ENCODE data around the gene IGFBPL1.
A peak's percentile ranks its signal among the peaks of the same experiment; 100 is the strongest.

IGFBPL1 gene

GRCh38 chr9:38428062-38428461, 3.8 kb upstream of the IGFBPL1 start:
- H3K9me3 ChIP-seq (ENCODE audit: control insufficient read depth, low read length): no peaks in the 10 kb centered on the region
- DNase-seq (ENCODE audit: low read depth): no peak
- no peaks in the 10 kb centered on the region for H3K36me3 ChIP-seq (ENCODE audit: control insufficient read depth, insufficient read depth, low read length, severe bottlenecking)
- no peak overlapping the region for H3K4me3 ChIP-seq (ENCODE audit: low read length)
- H3K27me3 ChIP-seq (replicated peaks; ENCODE audit: control insufficient read depth, insufficient read depth, low read length): peaks cover 58% of the 10 kb centered on the region
- no peak overlapping the region for H3K9ac ChIP-seq (ENCODE audit: low read length)
- peaks cover 8% of the 10 kb centered on the region for H3K4me1 ChIP-seq (ENCODE audit: control insufficient read depth, insufficient read depth, low read length)

GRCh38 chr9:38424918-38425317, 664 bp upstream of the IGFBPL1 start:
- Histone ChIP-seq H3K9ac (ENCODE audit: low read length) (no peak overlapping the region), H3K27me3 (replicated peaks; ENCODE audit: control insufficient read depth, insufficient read depth, low read length) (peaks cover 49% of the 10 kb centered on the region), H3K4me3 (ENCODE audit: low read length) (peak overlapping the region; percentile 73), H3K36me3 (ENCODE audit: control insufficient read depth, insufficient read depth, low read length, severe bottlenecking) (no peaks in the 10 kb centered on the region), H3K4me1 (ENCODE audit: control insufficient read depth, insufficient read depth, low read length) (peaks cover 13% of the 10 kb centered on the region), H3K9me3 (ENCODE audit: control insufficient read depth, low read length) (no peaks in the 10 kb centered on the region)
- DNase-seq (ENCODE audit: low read depth): no peak

DNA sequence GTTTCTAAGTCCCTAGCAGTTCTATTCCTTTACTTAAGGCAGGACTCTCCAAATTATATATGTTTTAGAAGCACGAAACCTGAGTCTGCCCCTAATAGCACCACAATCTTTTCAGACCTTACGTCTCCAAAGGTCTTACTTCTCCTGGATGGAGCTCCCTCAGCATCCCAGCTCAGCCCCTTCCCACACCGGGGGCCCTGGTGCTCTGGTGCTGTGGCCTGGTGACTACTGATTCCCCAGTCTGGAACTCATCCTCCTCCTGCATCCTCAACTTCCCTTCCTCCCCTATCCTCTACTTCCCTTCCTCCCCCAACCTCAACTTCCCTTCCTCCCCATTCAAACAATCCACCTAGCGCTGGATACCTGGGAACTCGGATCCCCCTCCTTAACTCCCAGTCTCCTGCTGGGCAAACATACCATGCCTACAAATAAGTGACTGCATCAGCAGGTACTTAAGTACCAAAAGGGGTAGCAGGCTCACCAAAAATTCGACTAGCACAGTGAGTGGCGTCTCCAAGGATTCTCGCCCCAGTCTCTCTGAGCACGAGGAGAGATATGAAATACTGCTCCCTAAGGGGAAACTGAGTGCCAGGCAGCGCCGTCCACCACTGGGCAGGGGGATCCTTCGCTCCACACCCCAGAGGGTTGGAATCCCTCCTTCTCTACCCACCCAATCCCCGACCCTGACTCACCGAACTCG, 831 bp downstream of the IGFBPL1 start:
- DNase-seq (ENCODE audit: low read depth): no peak
- H3K4me1 ChIP-seq (ENCODE audit: control insufficient read depth, insufficient read depth, low read length): peaks cover 13% of the 10 kb centered on the region

DNA sequence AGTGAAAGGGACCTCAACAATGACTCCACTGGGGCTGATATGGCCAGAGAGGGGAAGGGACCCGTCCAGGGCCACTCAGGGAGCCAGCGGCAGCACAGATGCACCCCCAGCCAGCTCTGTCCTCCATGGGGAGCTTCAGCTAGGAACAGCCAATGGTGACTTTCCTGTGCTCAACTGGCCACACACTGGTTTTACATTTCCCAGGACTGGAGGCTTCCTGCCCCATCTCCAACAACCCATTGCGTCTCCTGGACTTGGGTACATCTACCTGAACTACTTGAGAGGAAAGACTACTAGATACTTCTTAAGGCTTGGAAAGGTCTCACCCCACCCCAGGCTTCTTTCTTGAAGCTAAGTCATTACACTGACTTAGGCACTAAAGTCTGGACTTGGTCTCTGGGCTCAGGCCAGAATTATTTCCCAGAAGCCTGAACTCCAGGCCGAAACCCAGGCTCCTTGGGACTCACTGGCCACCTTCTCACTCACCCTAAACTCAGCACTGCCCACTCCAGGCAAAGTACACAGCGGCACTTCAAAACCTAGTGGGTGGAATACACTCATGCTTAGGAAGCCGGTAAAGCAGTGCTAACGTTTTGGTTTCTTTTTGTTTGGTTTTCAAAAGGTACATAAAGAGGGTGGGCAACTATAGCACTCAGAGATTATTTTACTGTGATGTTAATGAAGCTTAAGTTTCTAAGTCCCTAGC, 1.5 kb downstream of the IGFBPL1 start:
- H3K4me1 ChIP-seq (ENCODE audit: control insufficient read depth, insufficient read depth, low read length): peaks cover 13% of the 10 kb centered on the region
- peaks cover 50% of the 10 kb centered on the region for H3K27me3 ChIP-seq (replicated peaks; ENCODE audit: control insufficient read depth, insufficient read depth, low read length)
- H3K36me3 ChIP-seq (ENCODE audit: control insufficient read depth, insufficient read depth, low read length, severe bottlenecking): no peaks in the 10 kb centered on the region
- no peaks in the 10 kb centered on the region for H3K9me3 ChIP-seq (ENCODE audit: control insufficient read depth, low read length)
- H3K4me3 ChIP-seq (ENCODE audit: low read length): no peak overlapping the region
- H3K9ac ChIP-seq (ENCODE audit: low read length): no peak overlapping the region
- DNase-seq (ENCODE audit: low read depth): no peak

More for the DNA sequence above, 831 bp downstream of the IGFBPL1 start:
- Histone ChIP-seq H3K36me3 (ENCODE audit: control insufficient read depth, insufficient read depth, low read length, severe bottlenecking) (no peaks in the 10 kb centered on the region), H3K4me3 (ENCODE audit: low read length) (peak overlapping the region; percentile 73), H3K27me3 (replicated peaks; ENCODE audit: control insufficient read depth, insufficient read depth, low read length) (peaks cover 52% of the 10 kb centered on the region), H3K9ac (ENCODE audit: low read length) (no peak overlapping the region), H3K9me3 (ENCODE audit: control insufficient read depth, low read length) (no peaks in the 10 kb centered on the region)

DNA sequence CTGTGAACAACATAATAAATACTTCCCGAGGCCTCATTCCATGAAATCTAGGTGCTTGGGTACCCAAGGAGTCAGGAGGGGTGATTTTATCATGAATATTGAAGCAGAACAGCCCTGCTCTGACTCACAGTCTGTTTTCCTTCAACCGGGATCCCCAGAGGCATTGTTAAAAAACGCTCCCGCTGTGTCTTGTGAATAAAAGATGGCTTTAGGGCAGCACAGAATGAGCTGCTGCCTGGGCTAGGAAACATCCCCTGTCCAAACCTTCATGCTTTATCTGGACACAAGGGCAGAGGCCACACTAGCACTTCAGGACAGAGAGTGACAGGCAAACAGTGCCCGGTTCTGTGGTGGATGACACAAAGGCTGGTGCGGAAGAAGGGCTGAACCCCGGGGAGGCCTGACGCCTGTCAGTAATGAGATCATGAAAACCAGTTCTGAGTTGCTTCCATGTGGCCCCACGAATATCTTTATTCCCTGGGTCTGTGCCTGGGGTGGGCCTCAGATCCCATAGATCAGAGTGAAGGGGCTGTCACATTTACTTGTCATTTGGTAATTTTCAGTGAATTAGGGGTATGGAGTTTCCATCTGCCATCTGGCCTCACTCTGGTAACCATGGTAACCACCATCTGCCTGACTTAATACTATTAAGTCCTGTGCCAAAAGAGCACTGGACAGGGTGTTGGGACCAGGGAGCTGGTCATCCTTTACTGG, 2.6 kb downstream of the IGFBPL1 start:
- no peaks in the 10 kb centered on the region for H3K36me3 ChIP-seq (ENCODE audit: control insufficient read depth, insufficient read depth, low read length, severe bottlenecking)
- no peaks in the 10 kb centered on the region for H3K9me3 ChIP-seq (ENCODE audit: control insufficient read depth, low read length)
- DNase-seq (ENCODE audit: low read depth): no peak
- H3K4me1 ChIP-seq (ENCODE audit: control insufficient read depth, insufficient read depth, low read length): peaks cover 13% of the 10 kb centered on the region
- peaks cover 42% of the 10 kb centered on the region for H3K27me3 ChIP-seq (replicated peaks; ENCODE audit: control insufficient read depth, insufficient read depth, low read length)
- no peak overlapping the region for H3K4me3 ChIP-seq (ENCODE audit: low read length)
- no peak overlapping the region for H3K9ac ChIP-seq (ENCODE audit: low read length)

DNA sequence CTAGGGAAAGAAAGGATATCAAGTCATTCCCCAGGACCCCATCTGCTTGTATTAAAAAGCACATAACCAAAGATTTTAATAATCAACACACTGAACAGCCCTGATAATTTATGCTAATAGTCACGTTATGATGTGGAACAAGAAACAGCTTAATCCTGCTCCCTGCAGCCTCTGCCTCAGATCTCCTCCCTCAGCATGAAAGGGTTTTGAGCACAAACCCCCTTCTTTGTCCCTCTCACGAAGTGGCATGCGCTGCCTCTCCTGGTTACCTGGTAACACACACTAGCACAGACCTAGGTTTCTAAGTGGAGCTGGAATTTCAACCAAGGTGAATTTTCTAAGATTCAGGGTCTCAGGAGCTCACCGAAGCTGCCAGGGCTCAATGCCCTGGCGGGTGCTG, 5.1 kb downstream of the IGFBPL1 start:
- no peak for DNase-seq (ENCODE audit: low read depth)
- Histone ChIP-seq H3K36me3 (ENCODE audit: control insufficient read depth, insufficient read depth, low read length, severe bottlenecking) (no peaks in the 10 kb centered on the region), H3K4me3 (ENCODE audit: low read length) (no peak overlapping the region), H3K4me1 (ENCODE audit: control insufficient read depth, insufficient read depth, low read length) (peaks cover 13% of the 10 kb centered on the region), H3K9ac (ENCODE audit: low read length) (no peak overlapping the region), H3K9me3 (ENCODE audit: control insufficient read depth, low read length) (no peaks in the 10 kb centered on the region), H3K27me3 (replicated peaks; ENCODE audit: control insufficient read depth, insufficient read depth, low read length) (peaks cover 32% of the 10 kb centered on the region)

GRCh38 chr9:38418366-38418765, 5.9 kb downstream of the IGFBPL1 start:
- Histone ChIP-seq H3K9me3 (ENCODE audit: control insufficient read depth, low read length) (no peaks in the 10 kb centered on the region), H3K9ac (ENCODE audit: low read length) (no peak overlapping the region), H3K4me1 (ENCODE audit: control insufficient read depth, insufficient read depth, low read length) (peaks cover 17% of the 10 kb centered on the region), H3K4me3 (ENCODE audit: low read length) (no peak overlapping the region), H3K27me3 (replicated peaks; ENCODE audit: control insufficient read depth, insufficient read depth, low read length) (peaks cover 36% of the 10 kb centered on the region), H3K36me3 (ENCODE audit: control insufficient read depth, insufficient read depth, low read length, severe bottlenecking) (no peaks in the 10 kb centered on the region)
- no peak for DNase-seq (ENCODE audit: low read depth)

- Histone ChIP-seq H3K27me3 (replicated peaks; ENCODE audit: control insufficient read depth, insufficient read depth, low read length) (peaks cover 37% of the 10 kb centered on the region), H3K4me1 (ENCODE audit: control insufficient read depth, insufficient read depth, low read length) (peaks cover 17% of the 10 kb centered on the region), H3K9ac (ENCODE audit: low read length) (no peak overlapping the region), H3K36me3 (ENCODE audit: control insufficient read depth, insufficient read depth, low read length, severe bottlenecking) (no peaks in the 10 kb centered on the region), H3K9me3 (ENCODE audit: control insufficient read depth, low read length) (no peaks in the 10 kb centered on the region), H3K4me3 (ENCODE audit: low read length) (no peak overlapping the region)
- peak; percentile 32 for DNase-seq (ENCODE audit: low read depth)
Observed at GRCh38 chr9:38417003-38417945, 7.0 kb downstream of the IGFBPL1 start.

DNA sequence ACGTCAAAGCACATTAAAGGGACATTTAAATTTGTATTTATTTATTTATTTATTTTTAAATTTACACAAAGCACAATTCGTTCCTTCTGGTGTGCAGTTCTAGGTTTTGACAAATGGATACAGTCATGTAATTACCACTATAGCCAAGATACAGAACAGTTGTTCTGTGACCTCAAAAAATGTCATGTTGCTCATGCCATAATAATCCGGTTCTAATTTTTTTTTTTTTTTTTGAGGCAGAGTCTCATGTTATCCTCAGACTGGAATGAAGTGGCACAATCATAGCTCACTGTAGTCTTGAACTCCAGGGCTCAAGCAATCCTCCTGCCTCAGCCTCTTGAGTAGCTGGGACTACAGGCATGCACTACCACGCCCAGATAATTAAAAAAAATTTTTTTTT, 7.8 kb downstream of the IGFBPL1 start:
- Histone ChIP-seq H3K9me3 (ENCODE audit: control insufficient read depth, low read length) (no peaks in the 10 kb centered on the region), H3K27me3 (replicated peaks; ENCODE audit: control insufficient read depth, insufficient read depth, low read length) (peaks cover 45% of the 10 kb centered on the region), H3K4me1 (ENCODE audit: control insufficient read depth, insufficient read depth, low read length) (peaks cover 15% of the 10 kb centered on the region), H3K36me3 (ENCODE audit: control insufficient read depth, insufficient read depth, low read length, severe bottlenecking) (no peaks in the 10 kb centered on the region), H3K4me3 (ENCODE audit: low read length) (no peak overlapping the region), H3K9ac (ENCODE audit: low read length) (no peak overlapping the region)
- peak; percentile 15 for DNase-seq (ENCODE audit: low read depth)

GRCh38 chr9:38415856-38416255, 8.4 kb downstream of the IGFBPL1 start:
- no peaks in the 10 kb centered on the region for H3K9me3 ChIP-seq (ENCODE audit: control insufficient read depth, low read length)
- DNase-seq (ENCODE audit: low read depth): no peak
- peaks cover 11% of the 10 kb centered on the region for H3K4me1 ChIP-seq (ENCODE audit: control insufficient read depth, insufficient read depth, low read length)
- H3K36me3 ChIP-seq (ENCODE audit: control insufficient read depth, insufficient read depth, low read length, severe bottlenecking): no peaks in the 10 kb centered on the region
- H3K4me3 ChIP-seq (ENCODE audit: low read length): no peak overlapping the region
- H3K27me3 ChIP-seq (replicated peaks; ENCODE audit: control insufficient read depth, insufficient read depth, low read length): peaks cover 51% of the 10 kb centered on the region
- no peak overlapping the region for H3K9ac ChIP-seq (ENCODE audit: low read length)
